ENCODE data around the gene SORBS2. TPM values are rescaled to one million over a fixed set of nuclear protein-coding genes. Genes with fewer than 3 reads are reported as not detected.

The SORBS2 gene
- total and polyA plus RNA-seq, 2 of the 4 experiments (the other 2 are of a cell fraction) = 0.18 TPM; not detected in 1

GRCh38 chr4:185799442-185799841, 12.6 kb downstream of the SORBS2 start:
- no peak overlapping the region for H2BK120ac ChIP-seq (ENCODE audit: low read depth, low read length)
- in situ Hi-C loops (cut with MboI; ENCODE audit: low sequenced_read_pairs) = no loop called here
- H3K9me3 ChIP-seq (ENCODE audit: control insufficient read depth, insufficient read depth, low read length) = no peaks in the 10 kb centered on the region
- peaks cover 7% of the 10 kb centered on the region for H3K27me3 ChIP-seq (ENCODE audit: control insufficient read depth, insufficient read depth, low read length)
- no peak overlapping the region for H4K8ac ChIP-seq (ENCODE audit: low read depth in 2 of 2, low read length in 2 of 2)
- TF ChIP-seq MXI1 (IDR thresholded peaks at IDR 0.05; ENCODE audit: borderline replicate concordance, low read depth, low read length) (no peak), MAZ (IDR thresholded peaks at IDR 0.05; ENCODE audit: borderline replicate concordance, low read depth, low read length) (no peak), SMC3 (IDR thresholded peaks at IDR 0.05; ENCODE audit: low read depth, low read length) (no peak)
- BruUV-seq (replicated peaks) = no TSS peak
- dilution Hi-C loops (cut with HindIII; ENCODE audit: low sequenced_read_pairs, unreplicated experiment) = no loop called here
- intact Hi-C loops (cut with micrococcal nuclease) = no loop called here
- no peak overlapping the region for H2AFZ ChIP-seq (replicated peaks; ENCODE audit: low read length, poor library complexity)
- H2AK5ac ChIP-seq (ENCODE audit: low read depth, low read length) = no peak overlapping the region
- CTCF ChIA-PET = no interaction called here
- H3K27ac ChIP-seq (ENCODE audit: insufficient read depth, low read length) = no peak overlapping the region
- peaks cover 3% of the 10 kb centered on the region for H3K4me1 ChIP-seq (ENCODE audit: control insufficient read depth, insufficient read depth, low read length)
- no peaks in the 10 kb centered on the region for H3K79me1 ChIP-seq (ENCODE audit: low read depth in 1 of 2, low read length in 2 of 2)
- H3K4ac ChIP-seq (ENCODE audit: low read depth, low read length) = no peak overlapping the region
- H3K36me3 ChIP-seq (ENCODE audit: control insufficient read depth, insufficient read depth, low read length) = no peaks in the 10 kb centered on the region
- H3K23ac ChIP-seq (ENCODE audit: low read depth, low read length) = no peak overlapping the region
- no CpG with 5 or more reads among the region's 10 CpGs for WGBS, 2 experiments (ENCODE audit: extremely low coverage in 2 of 2, insufficient read length in 1 of 2)
- no peak overlapping the region for H2BK20ac ChIP-seq (ENCODE audit: low read depth, low read length)
- H3K18ac ChIP-seq (ENCODE audit: low read depth, low read length) = no peak overlapping the region
- H4K91ac ChIP-seq (ENCODE audit: insufficient read depth, low read depth, low read length) = no peak overlapping the region
- H2BK15ac ChIP-seq (ENCODE audit: low read depth, low read length) = no peak overlapping the region
- POLR2A ChIA-PET (ENCODE audit: unreplicated experiment) = no interaction called here
- H4K5ac ChIP-seq (ENCODE audit: low read depth, low read length) = no peak overlapping the region
- H2AK9ac ChIP-seq (replicated peaks; ENCODE audit: low read depth, low read length, poor library complexity) = no peak overlapping the region
- peaks cover 4% of the 10 kb centered on the region; the same call in 1 of the 2 replicates for H3K9me1 ChIP-seq (ENCODE audit: insufficient read depth, low read length)
- no peak overlapping the region; the same call in 1 of the 2 replicates for H3K14ac ChIP-seq (replicated peaks; ENCODE audit: low read depth, low read length)
- no peak overlapping the region for H3K4me2 ChIP-seq (ENCODE audit: low read depth, low read length)
- H3K9ac ChIP-seq (ENCODE audit: low read depth, low read length) = no peak overlapping the region
- H4K20me1 ChIP-seq (ENCODE audit: insufficient read depth, low read length) = no peaks in the 10 kb centered on the region
- no peak overlapping the region for H3K4me3 ChIP-seq (ENCODE audit: insufficient read depth, low read depth, low read length)
- H2BK5ac ChIP-seq (ENCODE audit: low read depth, low read length, poor library complexity, severe bottlenecking) = no peak overlapping the region
- no peak overlapping the region for H3K56ac ChIP-seq (ENCODE audit: extremely low read depth, insufficient read depth, low read length)
- DNase-seq = no peak
- no peak for ATAC-seq (ENCODE audit: low read depth)

Measured in IMR-90 (cell line).